Measurements from ENCODE around the gene PLD4.
"Not testable (repeated sequence)": the region's sequence is repeated elsewhere in the genome, so short reads cannot be mapped to it uniquely, and the experiment has no call there.

The PLD4 gene

GRCh38 chr14:104886690-104887622 lies 37.7 kb upstream of the PLD4 start:
- DNase-seq, result no peak

- DNase-seq, result no peak
These were observed 36.8 kb upstream of the PLD4 start for GRCh38 chr14:104887623-104888488.

- DNase-seq, result no peak
These were observed 35.9 kb upstream of the PLD4 start for GRCh38 chr14:104888489-104889374.

- no peak for DNase-seq
These were observed 35.3 kb upstream of the PLD4 start for GRCh38 chr14:104889375-104889757.

- not testable (repeated sequence) for DNase-seq
These were observed 34.4 kb upstream of the PLD4 start for GRCh38 chr14:104890292-104890691.

GRCh38 chr14:104891121-104891551 lies 33.5 kb upstream of the PLD4 start:
- no peak for DNase-seq

- no peak for DNase-seq
These were observed 32.8 kb upstream of the PLD4 start for GRCh38 chr14:104891664-104892530.

GRCh38 chr14:104892531-104893434 lies 31.9 kb upstream of the PLD4 start:
- no peak for DNase-seq

- no peak for DNase-seq
These were observed 31.1 kb upstream of the PLD4 start for GRCh38 chr14:104893435-104894207.

- DNase-seq, result no peak
These were observed 30.1 kb upstream of the PLD4 start for GRCh38 chr14:104894331-104895206.

GRCh38 chr14:104895207-104895785 lies 29.4 kb upstream of the PLD4 start:
- no peak for DNase-seq

- no peak for DNase-seq
These were observed 28.7 kb upstream of the PLD4 start for GRCh38 chr14:104895786-104896661.

GRCh38 chr14:104897330-104898194 lies 27.1 kb upstream of the PLD4 start:
- DNase-seq, result no peak

GRCh38 chr14:104898195-104898558 lies 26.5 kb upstream of the PLD4 start:
- no peak for DNase-seq

- no peak for DNase-seq
These were observed 25.7 kb upstream of the PLD4 start for GRCh38 chr14:104898870-104899510.

GRCh38 chr14:104899781-104900180 lies 24.9 kb upstream of the PLD4 start:
- DNase-seq, result no peak

Measured in activated CD4-positive, alpha-beta T cell treated with anti-CD3 and anti-CD28 coated beads, Interleukin-2, amount 50 U/mL, for 1 hour (primary cell).